HG02571 (cell line): ENCODE measurements around the gene DHRS7.

Experiments used
- ATAC-seq: cut with Tn5 transposase; IDR thresholded peaks from one replicate; pipeline ENCODE4 v1.9.1; 2021; ENCODE audit warnings: mild to moderate bottlenecking, moderate library complexity; ENCODE audit not compliant: unreplicated experiment

DHRS7 gene

DNA sequence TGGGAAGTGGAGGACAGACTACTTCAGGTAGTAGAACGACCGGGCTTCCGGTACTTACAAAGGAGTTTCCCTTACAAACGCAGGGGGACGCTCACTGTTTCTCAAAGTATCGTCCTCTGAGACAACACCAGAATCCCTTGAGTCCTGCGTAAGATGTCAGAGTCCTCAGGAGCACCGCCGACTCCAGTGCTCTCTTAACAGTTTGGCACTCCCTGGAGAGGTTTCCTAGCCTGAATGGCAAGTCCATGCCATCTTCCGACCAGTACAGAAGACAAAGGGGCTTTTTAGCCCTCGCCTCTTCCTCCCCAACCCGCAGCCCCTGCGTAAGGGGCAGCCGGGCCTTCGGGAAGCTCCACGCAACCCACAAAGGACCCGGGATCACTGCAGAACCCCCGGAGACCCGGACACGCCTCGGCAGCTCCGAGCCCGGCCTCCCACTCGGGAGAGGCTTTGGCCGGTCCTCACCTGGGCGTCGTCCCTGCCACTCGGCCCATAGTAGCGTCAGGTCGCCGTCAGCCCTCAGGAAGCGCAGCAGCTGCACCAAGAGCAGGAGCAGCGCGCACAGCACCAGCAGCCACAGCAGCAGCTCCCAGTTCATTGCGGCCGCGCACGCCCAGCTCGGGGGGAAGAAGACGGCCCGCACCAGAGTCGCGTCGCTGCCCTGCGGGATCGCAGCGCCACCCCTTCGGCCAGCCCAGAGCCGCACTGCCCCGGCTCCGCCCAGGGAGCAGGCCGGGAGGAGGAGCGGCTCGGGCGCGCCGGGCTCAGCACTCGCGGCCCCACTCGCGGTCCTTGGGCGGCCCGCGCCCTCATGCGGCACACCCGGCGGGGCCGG, at the start of gene DHRS7:
TSS of gene DHRS7 (minus strand) at position 687 of the 835 bp plus-strand sequence. CDS start at position 598, 89 bp downstream.
- peak; percentile 90 for ATAC-seq

- no peak for ATAC-seq
Observed at GRCh38 chr14:60214415-60215126, 49.4 kb upstream of the DHRS7 start.

- no peak for ATAC-seq
Observed at GRCh38 chr14:60214003-60214402, 48.8 kb upstream of the DHRS7 start.

GRCh38 chr14:60212503-60213371, 47.5 kb upstream of the DHRS7 start:
- ATAC-seq = peak; percentile 90

DNA sequence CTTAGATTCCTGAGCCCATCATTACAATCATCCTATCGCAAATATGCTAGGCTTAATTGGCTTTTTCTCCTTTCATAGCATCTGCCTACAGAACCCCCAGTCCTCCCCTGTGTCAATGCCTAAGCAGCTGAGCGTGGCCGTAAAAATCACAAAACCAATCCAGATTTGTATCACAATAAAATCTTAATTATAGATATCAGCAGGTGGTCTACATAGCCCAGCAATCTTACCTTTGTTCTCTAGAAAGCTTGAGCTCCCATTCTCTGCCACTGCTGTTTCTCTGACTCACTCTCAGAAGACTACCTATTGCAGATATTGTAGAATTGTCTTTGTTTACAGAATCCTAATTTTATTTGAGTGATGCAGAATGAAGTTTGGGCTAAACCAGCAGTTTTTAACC, 46.0 kb upstream of the DHRS7 start:
- no peak for ATAC-seq

DNA sequence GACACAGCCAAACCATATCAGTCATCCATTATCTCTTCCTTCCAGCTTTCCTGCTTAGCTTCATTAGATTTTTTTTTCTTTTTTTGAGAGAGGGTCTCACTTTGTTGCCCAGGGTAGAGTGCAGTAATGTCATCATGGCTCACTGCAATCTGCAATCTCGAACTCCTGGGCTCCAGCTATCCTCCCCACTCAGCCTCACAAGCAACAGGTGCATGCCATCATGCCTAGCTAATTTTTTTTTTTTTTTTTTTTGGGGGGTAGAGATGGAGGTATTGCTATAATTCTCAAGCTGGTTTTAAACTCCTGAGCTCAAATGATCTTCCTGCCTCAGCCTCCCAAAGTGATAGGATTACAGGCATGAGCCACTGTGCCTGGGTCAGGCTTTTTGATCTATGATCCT, 45.5 kb upstream of the DHRS7 start:
- ATAC-seq = no peak

DNA sequence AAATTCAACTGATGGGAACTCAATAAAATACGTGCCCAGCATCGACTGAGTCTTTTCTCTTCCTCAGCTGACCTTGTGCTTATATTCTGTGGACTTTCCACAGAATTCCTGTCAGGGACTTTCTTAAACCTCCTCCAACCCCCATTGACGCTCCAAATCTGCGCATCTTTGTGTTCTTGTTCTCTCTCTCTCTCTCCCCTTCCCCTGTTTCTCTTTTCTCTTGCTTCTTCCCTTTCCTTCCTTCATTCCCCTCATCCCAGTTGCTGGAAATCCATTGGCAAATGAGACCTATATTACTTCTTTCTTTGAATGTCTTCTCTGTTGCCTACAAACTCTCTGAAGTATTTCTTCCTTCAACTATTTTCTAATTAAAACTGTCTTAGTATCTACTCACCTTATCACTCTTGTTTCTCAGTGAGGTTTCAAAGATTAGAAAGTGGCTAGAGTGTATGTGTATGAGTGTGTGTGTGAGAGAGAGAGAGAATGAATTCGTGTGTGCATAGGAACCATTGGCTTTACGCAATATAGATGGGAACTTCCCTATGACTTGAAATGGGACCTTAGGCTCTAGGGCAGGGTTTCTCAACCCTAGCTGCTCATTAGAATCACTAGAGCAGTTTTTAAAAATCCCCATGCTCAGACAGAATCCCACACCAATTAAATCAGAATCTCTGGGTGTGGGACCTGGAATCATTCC, 41.8 kb upstream of the DHRS7 start:
- ATAC-seq = peak; percentile 38

- ATAC-seq = no peak
Observed at GRCh38 chr14:60206249-60206670, 41.1 kb upstream of the DHRS7 start.

DNA sequence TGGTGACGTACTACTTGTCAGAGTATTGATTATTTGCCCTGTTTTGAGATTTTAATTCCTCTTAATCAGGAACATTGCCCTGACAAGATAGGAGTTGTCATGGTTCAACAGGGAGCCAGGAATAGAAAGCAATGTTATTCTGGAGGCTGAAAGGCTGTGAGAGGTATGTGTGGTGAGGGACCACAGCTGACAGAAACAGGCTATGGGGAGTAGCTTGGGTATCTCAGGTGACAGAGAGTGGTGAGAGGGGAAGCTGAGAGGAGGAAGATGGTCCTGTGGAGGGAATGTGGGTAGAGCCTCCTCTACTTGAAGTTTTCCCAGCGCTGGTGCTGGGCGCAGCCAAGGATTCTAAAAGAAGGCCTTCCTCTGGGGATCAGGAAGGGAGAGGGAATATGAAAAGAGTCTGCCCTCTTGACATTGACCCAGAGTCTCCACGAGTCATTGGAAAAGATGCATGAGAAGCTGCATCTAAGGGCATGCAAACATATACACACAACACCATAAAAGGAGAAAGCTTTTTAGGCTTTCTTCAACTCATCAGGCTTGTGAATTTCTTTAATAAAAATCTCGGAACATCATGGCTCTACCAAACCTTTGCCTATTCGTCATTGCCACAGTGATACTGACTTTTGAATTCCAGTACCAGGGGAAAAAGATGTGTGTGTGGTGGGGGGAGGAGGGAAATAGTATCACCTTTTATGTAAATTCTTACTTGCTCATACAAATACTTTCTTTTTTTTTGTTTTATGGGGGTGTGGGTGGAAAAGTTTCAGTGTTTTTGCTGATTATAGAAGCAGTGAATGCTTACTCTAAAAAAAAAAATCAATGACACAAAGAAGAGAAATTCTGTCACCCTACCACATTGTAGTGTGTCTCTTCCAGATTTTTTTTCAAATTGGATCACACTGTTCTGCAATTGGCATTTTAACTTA, 39.9 kb upstream of the DHRS7 start:
- ATAC-seq = peak; percentile 53

DNA sequence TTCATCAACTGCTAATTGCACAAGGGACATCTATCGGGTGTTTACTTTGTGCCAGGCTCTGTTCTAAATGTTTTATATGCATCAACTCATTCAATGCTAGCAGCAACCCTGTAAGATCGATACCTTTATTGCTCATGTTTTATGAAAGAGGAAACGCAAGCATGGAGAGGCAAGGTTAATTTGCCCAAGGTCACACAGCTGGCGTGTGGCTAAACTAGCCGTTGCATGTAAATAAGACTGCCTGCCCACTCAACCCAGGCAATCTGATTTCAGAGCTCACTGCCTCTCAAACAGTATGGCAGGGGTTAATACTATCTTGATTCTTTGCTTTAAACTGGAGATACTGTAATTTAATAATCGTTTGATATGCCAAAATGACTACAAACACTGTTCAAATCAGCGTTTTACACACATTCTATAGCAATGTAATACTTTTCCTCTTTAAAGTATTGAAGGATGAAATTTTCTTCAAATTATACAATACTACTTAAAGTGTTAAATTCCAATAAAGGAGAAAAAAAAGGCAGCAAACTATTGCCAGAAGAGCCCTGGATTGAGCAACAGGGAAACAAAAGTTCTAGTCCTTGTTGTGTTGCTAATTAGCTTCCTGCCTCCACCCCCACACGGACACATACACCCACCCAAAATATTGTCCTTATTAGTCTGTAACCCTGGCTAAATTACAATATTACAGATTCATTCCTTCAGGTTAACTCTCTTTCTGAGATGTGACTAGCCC, 39.1 kb upstream of the DHRS7 start:
- ATAC-seq = peak; percentile 77

- ATAC-seq = no peak
Observed at GRCh38 chr14:60199321-60199720, 34.1 kb upstream of the DHRS7 start.

- no peak for ATAC-seq
Observed at GRCh38 chr14:60197629-60198303, 32.6 kb upstream of the DHRS7 start.

DNA sequence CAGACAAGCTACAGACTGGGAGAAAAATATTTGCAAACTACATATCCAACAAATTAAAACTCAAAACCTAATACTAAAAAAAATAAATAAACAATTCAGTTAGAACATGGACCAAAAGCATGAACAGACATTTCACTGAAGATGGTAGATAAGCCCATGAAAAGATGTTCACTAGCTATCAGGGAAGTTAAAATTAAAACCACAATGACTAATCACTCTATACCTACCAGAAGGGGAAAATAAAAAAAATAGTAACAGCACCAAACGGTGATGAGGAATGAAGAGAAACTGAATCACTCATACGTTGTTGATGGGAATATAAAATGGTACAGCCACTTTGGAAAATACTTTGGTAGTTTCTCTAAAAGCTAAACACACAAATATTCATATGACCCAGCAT, 31.1 kb upstream of the DHRS7 start:
- ATAC-seq = no peak

GRCh38 chr14:60195179-60195810, 30.1 kb upstream of the DHRS7 start:
- ATAC-seq = peak; percentile 78

GRCh38 chr14:60189923-60190840, 25.0 kb upstream of the DHRS7 start:
- ATAC-seq = peak; percentile 53

- ATAC-seq = no peak
Observed at GRCh38 chr14:60188696-60189095, 23.5 kb upstream of the DHRS7 start.

- no peak for ATAC-seq
Observed at GRCh38 chr14:60188115-60188514, 22.9 kb upstream of the DHRS7 start.
